KOPT-K1 (cell line): ENCODE measurements around the gene USP6NL.
"Not testable (repeated sequence)": the region's sequence is repeated elsewhere in the genome, so short reads cannot be mapped to it uniquely, and the experiment has no call there.

Experiments
- H3K27ac ChIP-seq: fragments of 200-600 bp; sonication (generic); 2 replicates; pipeline ENCODE4 v1.5.1; 2016; ENCODE audit warnings: antibody characterized with exemption, mild to moderate bottlenecking, low read depth, low read length; ENCODE audit not compliant: poor library complexity, severe bottlenecking
- H3K36me3 ChIP-seq: fragments of 200-600 bp; sonication (generic); 2 replicates; pipeline ENCODE4 v1.5.1; 2017; ENCODE audit warnings: antibody characterized with exemption, mild to moderate bottlenecking, low read length, moderate library complexity; ENCODE audit not compliant: insufficient read depth
- H3K9me3 ChIP-seq: fragments of 200-600 bp; sonication (generic); 2 replicates; pipeline ENCODE4 v1.5.1; 2017; ENCODE audit warnings: antibody characterized with exemption, low read length, mild to moderate bottlenecking; ENCODE audit not compliant: insufficient read depth, poor library complexity, severe bottlenecking

The USP6NL gene

DNA sequence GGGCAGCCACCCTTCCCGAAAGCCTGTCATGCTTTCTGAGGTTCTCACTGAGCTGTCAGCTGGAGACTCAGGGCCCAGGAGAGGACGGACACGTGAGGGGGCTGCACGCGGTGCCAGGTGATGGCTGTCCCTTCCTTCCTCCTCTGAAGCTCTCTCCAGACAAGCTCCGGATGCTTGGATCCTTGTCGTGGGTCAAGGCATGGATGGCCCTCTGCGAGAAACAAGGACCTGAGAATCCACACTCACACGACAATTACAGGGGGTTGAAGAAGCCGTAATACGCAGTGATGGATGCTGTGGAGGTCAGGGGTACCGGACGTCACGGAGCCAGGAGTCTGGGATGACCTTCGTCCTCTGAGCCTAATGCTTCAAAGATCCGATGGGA is 170.3 kb downstream of the USP6NL start:
- Histone ChIP-seq H3K36me3 (no peaks in the 10 kb centered on the region), H3K9me3 (no peaks in the 10 kb centered on the region), H3K27ac (no peak overlapping the region)

DNA sequence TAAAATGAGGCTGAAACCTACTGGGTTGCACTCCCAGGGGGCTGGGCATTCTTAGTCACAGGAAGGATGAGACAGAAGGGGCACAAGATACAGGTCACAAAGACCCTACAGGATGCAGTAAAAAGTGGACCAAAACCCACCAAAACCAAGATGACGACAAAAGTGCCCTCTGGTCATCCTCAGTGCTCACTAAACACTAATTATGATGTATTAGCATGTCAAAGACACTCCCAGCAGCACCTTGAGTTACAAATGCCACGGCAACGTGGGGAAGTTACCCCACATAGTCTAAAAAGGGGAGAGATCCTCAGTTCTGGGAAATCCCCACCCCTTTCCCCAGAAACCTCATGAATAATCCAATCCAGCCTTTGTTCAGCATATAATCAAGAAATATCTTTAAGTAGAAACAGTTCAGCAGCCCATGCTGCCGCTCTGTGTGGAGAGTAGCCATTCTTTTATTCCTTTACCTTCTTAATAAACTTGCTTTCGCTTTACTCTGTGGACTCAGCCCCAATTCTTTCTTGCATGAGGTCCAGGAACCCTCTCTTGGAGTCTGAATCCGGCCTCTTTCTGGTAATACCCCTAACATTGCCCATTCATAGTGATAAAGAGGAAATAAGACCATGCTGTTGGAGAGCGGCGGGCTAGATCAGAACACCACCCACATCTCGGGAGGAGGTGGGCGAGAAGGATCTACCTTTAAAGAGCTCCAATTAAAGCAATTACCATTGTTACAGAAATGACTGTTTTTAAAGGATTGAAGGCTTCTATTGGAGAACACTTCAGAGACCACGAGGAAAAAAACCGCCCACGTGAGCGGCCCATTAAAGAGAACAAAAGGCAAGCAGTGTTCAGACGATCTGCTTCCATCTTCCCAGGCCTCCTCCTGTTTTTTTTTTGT is 170.9 kb downstream of the USP6NL start:
- H3K36me3 ChIP-seq: no peaks in the 10 kb centered on the region
- H3K9me3 ChIP-seq: no peaks in the 10 kb centered on the region
- H3K27ac ChIP-seq: peak overlapping the region; percentile 2

DNA sequence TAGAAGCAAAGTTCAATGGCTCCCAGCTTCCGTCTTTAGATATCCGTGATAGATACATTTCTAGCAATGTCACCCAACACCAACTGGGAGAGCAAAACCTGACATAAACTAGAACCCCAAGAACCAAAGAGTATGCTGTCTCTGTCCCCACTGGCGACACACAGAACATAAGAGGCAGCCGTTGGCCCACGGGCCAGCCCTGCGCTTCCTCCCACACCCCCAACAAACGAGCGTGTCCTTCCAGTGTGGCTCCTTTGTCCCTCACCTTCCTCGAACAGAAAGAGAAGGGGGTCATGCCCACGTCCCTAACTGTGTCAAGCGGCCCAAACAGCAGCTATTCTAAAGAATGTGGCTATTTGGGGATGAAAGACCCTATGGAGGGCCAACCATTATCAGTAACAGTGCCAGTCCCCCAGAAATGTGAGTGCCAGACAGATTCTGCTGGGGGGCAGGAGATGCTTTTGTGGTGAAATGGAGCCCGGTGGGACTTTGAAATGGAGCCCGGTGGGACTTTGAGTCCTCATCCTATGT is 171.9 kb downstream of the USP6NL start:
- H3K36me3 ChIP-seq: no peaks in the 10 kb centered on the region
- no peak overlapping the region for H3K27ac ChIP-seq
- no peaks in the 10 kb centered on the region for H3K9me3 ChIP-seq

DNA sequence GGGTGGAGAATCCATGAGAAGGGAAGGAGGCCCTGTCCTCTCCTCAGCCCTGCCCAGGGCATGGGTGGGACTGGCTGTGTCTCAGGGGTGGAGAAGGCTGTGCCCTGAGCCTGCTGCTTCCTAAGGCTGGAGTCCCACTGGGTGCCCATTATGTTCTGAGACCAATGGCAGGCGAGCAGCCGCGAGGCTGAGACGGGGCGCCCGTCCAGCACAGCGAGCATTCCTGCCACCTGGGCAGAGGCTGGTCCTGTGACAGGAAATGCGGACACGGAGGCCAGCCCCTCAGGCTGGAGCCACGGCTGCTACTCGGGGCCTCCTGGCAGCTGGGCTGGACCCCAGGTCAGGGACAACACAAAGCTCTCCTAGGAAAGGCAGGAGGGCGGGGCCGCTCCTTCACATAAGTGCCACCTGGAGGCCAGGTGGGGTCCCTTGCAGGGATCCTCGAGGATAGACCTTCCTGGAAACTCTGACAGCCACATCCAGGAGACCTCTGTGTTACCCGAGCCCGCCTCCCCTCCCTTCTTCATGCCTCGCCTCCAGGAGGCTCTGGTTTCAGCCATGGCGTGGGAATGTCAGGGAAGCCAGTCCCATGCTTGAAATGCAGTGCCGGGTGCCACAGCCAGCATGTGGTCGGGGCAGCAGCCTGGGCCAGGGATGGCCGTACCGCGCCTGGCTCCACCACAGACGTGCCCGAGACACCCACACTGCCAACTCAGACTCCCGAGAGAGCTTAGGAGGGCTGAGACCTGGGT is 173.9 kb downstream of the USP6NL start:
- Histone ChIP-seq H3K9me3 (peaks cover 8% of the 10 kb centered on the region), H3K27ac (no peak overlapping the region), H3K36me3 (no peaks in the 10 kb centered on the region)

DNA sequence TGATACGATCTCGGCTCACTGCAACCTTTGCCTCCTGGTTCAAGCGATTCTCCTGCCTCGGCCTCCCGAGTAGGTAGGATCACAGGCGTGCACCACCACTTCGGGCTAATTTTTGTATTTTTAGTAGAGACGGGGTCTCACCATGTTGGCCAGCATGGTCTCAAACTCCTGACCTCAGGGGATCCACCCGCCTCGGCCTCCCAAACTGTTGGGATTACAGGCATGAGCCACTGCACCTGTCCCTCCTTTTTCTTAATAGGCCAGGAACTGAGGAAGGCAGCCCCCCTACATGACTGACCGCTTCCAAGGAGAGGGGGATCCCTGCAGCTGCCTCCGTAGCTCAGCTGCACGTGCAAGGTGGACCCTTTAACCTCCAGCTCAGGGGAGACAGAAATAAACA is 175.0 kb downstream of the USP6NL start:
- not testable (repeated sequence) for H3K9me3 ChIP-seq, H3K27ac ChIP-seq, H3K36me3 ChIP-seq

DNA sequence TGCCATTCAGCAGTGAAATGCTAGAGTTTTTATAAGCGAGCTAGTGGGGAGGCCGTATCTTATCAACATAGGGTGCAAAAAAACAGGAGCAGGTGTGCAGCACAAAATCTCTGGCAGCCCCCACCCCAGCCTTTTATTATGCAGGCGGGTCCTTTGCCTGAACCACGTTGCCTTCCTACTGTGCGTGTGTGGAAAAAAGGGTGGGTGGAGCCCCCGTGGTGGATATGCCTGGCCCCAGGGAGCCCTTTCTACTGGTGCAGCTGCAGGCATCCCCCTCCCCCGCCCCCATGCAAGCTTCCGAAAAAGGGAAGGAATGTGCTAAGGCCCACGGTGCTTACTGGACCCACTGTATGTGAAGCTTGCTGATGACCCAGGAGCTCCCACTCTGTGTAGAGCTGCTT is 175.9 kb downstream of the USP6NL start:
- no peaks in the 10 kb centered on the region for H3K36me3 ChIP-seq
- H3K9me3 ChIP-seq: peaks cover 8% of the 10 kb centered on the region
- no peak overlapping the region for H3K27ac ChIP-seq

DNA sequence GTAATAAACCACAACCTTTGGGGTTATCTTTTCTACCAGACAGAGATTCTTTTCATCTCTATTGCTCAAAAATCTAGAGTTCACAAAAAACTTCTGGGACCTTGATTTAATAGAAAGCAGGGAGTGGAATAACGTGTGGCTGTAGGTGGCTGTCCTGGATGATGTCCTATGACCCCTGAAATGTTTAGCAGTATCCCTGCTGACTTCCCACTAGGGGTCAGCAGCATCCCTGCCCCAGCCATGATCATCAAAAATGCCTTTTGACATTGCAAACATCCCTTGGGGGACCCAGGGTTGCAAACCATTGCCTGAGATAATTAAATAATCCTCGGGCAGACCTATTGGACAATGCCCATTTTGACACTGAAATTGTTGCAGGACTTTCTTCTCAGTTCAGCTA is 177.1 kb downstream of the USP6NL start:
- Histone ChIP-seq H3K36me3 (no peaks in the 10 kb centered on the region), H3K9me3 (peaks cover 13% of the 10 kb centered on the region), H3K27ac (no peak overlapping the region)

DNA sequence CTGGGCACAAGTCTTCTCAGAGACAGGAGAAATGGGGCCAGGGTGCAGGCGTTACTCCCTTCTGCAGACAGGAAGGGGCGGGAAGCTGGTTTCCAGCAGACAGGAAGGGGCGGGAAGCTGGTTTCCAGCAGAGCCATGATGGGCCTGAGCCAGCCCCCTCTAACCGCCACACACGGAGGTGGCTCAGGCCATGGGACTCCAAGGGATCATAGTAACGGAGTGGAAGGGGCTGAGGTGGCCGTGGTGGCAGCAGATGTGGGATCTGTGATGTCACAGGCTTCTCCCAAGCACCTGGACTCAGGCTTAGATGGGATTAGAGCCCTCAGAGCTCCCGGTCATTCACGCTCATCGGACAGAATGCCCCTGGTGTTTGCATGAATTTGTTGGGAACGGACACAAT is 177.8 kb downstream of the USP6NL start:
- Histone ChIP-seq H3K36me3 (no peaks in the 10 kb centered on the region), H3K27ac (no peak overlapping the region), H3K9me3 (peaks cover 13% of the 10 kb centered on the region)

DNA sequence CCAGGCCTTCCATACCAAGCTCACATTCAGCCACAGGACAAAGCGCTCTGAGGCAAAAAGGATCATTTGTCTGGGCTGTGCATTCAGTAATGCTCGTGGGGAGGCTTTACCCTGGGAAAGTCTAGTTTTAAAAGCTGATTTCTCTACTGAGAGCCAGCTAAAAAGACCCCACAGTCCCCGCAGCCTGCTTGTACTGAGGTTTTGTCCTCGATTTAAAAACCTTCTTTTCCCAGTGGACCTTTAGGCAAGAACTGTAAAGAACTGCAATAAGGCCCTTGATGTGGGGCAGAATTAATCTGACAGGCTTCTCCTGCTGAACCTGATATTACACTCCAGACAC is 180.3 kb downstream of the USP6NL start:
- Histone ChIP-seq H3K9me3 (peaks cover 18% of the 10 kb centered on the region), H3K27ac (no peak overlapping the region), H3K36me3 (no peaks in the 10 kb centered on the region)

DNA sequence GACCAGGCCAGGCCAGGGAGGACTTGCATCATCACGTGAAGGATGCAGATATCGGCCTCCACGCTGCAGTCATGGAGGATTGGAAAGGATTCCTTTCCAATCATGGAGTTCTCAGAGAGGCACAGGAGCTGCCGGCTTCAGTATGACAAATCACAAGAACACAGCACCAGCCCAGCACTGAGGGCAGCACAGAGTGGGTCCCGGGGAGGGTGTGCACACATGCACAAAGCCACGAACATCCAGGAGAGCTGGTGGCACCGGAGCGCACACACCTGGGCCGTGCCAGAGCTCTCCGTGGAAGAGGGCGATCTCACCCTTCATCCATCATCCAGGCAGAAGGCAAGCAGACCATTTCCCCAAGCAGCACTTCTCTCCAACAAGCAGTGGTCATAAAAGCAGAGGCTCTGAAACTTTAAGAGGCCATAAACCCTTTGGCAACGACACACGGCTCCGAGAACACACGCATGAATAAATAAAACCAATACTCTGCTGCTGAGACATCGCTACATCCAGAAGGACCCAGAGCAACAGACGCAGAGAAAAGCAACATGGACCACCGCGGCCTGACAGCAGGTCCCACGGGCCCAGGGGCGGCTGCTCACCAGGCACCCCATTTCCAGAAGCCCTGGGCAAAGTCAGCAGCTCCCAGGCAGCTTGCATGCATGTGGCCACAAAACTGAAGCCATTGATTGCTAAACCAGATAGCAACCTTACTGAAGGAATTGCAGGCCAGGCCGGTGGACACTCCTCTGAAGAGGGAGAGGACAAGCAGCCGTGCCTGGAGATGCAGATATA is 180.8 kb downstream of the USP6NL start:
- Histone ChIP-seq H3K9me3 (peaks cover 22% of the 10 kb centered on the region), H3K27ac (no peak overlapping the region), H3K36me3 (no peaks in the 10 kb centered on the region)

DNA sequence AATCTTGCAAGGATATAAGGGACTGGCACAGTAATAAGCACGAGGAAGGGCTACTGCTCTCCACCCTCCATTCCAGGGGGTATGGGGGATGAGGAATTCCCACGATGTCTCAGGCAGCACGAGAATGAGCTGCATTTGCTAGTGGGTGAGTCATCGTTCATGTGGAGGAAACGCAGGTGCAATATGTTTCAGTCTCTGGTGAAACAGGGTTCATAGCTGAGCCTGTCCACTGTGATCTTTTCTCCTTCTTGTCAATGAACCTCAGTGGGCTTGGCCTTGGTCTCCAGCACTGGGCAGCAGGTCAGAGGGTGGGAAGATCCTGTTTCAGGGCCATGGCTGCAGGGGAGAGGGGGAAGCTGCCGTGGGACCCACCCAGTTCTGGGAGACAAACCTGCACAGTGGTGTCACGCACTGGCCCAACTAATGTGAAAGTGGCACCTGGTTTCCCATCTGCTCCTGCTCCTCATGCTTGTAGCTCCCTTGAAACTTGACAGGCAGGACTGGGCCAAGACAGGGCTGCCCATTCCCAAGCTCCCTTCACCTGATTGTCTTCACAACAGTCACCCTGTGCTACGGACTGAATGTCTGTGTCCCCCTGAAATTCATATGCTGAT is 181.9 kb downstream of the USP6NL start:
- Histone ChIP-seq H3K27ac (no peak overlapping the region), H3K36me3 (no peaks in the 10 kb centered on the region), H3K9me3 (peaks cover 22% of the 10 kb centered on the region)

DNA sequence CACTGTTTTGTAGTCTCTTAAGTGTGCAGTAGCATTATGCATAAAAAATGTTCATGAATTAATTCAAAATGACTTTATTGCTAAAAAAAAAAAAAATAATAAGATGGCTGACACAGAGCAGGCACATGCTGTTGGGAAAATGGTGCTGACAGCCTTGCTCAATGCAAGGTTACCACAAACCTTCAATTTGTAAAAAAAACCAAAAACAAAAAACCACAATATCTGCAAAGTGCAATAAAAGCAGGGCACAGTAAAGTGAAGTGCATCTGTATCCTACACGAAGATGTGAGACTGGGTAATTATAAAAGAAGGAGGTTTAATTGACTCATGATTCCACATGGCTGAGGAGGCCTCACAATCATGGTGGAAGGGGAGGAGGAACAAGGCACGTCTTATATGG is 185.8 kb downstream of the USP6NL start:
- peak overlapping the region; percentile 39 for H3K27ac ChIP-seq
- peaks cover 38% of the 10 kb centered on the region for H3K9me3 ChIP-seq

DNA sequence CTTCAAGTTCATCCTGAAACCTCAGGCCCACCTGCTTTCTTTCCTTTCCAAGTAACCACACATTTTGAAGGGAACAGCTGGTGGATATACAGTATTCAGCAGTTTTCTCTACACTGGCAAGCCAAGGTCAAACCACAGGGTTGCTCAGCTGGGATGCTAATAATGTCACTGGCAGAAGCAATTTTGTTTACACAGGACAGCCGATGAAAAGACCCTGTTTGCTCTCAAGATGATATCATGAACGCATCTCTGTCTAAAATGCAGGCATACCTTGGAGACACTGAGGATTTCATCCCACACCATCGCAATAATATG is 186.2 kb downstream of the USP6NL start:
- Histone ChIP-seq H3K9me3 (peaks cover 40% of the 10 kb centered on the region), H3K36me3 (no peaks in the 10 kb centered on the region), H3K27ac (peak overlapping the region; percentile 39)

More for the DNA sequence above, 185.8 kb downstream of the USP6NL start:
- H3K36me3 ChIP-seq: no peaks in the 10 kb centered on the region

DNA sequence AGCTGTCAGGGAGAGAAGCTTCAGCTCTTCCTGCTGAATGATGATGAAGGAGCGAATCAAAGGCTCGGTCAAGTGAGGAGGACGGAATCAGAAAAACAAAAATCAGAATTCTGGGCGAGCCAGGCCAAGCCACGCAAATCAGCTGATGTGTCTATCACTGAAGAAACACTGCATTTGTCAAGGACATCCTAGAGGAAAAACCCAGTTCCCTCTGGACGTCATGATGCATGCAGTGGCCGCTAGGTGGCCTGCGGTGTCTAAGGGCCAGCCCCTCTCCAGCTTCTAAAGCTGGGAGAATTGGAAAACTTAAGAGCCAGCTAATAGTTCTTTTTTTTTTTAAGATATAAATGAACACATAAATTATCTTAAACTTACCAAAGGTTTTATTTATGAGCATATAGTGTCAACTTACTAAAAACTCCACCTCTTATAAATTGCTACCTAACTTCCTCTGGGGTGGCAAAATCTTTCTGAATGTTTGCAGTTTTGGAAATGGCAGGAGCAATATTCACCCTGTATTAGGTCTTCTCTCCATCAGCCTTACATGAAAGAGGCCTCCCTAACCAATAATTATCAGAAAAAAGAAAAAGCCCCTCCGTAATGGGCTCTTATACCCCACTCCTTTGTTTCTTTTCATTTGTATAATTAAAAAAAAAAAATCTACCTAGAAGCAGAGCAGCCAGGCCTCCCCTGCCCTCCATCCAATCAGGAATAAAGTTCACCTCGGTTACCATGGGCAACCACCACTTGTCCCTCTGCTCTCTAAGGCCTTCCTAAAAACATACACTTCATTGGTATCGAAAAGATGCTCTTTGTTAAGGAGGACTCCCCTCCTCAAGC is 186.8 kb downstream of the USP6NL start:
- Histone ChIP-seq H3K9me3 (peaks cover 45% of the 10 kb centered on the region), H3K27ac (peak overlapping the region; percentile 39), H3K36me3 (no peaks in the 10 kb centered on the region)
